BJ (cell line): ENCODE results near the gene CCNK. TPM values are rescaled to one million over a fixed set of nuclear protein-coding genes. Genes with fewer than 3 reads are reported as not detected.
A peak's percentile ranks its signal among the peaks of the same experiment; 100 is the strongest.

ENCODE experiments used
- CTCF ChIA-PET: fragments of 350-600 bp; formaldehyde crosslinking; extraction: SDS; loops from one replicate; lab custom pipeline; 2021; ENCODE audit warnings: antibody characterized with exemption, inconsistent platforms; lab: Yijun Ruan, JAX
- POLR2A ChIA-PET: fragments of 300-600 bp; sonication (Branson Sonifier 250); formaldehyde crosslinking; extraction: SDS; loops from one replicate; lab custom pipeline; 2021; ENCODE audit warnings: antibody characterized with exemption; lab: Charles Lee
- DNase-seq: peaks from one replicate; pipeline ENCODE4 v3.0.0-alpha.2; 2011; ENCODE audit warnings: low read depth
- H3K27me3 ChIP-seq: 2 replicates; pipeline ENCODE4 v1.6.0; 2011; ENCODE audit warnings: low read length; ENCODE audit not compliant: control insufficient read depth, insufficient read depth
- H3K36me3 ChIP-seq: 2 replicates; pipeline ENCODE4 v1.5.1; 2011; ENCODE audit warnings: low read length; ENCODE audit not compliant: control insufficient read depth, insufficient read depth
- H3K4me3 ChIP-seq: 2 replicates; pipeline ENCODE4 v1.5.1; 2011; ENCODE audit warnings: low read depth, mild to moderate bottlenecking, control low read depth, low read length
- polyA plus RNA-seq: library from polyadenylated mRNA; depleted of rRNA; stranded (reverse); fragments of >200 nt; gene quantifications from 2 replicates; pipeline ENCODE4 v1.2.3, GENCODE V29; 2011
- TF ChIP-seq, protein P1 (sequence below): IDR thresholded peaks from 2 replicates; pipeline ENCODE4 v1.5.1; 2011; ENCODE audit warnings: low read depth, mild to moderate bottlenecking, control low read depth, inconsistent platforms, low read length, moderate library complexity; ENCODE audit not compliant: insufficient read depth

The CCNK gene
- polyA plus RNA-seq, 1 experiment: 11.0 TPM

DNA sequence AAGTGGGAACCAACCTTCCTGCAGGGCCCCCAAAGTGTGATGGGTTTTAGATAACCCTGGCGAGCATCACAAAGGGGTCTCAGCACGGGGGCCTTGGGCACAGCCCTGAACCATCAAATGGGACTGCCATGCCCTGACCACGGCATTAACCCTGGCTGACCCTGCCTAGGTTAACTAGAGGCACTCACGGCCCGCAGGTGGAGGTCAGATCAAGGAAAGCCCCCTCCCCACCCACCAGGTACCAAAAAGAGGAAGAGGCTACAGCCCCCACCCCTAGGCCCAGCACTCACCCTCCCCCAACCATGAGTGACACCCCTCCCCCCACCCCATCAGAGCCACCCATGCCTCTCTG, 42.5 kb downstream of the CCNK start:
- ChIA-PET CTCF (interaction anchor here (0.8 to 6.0 kb wide), 10 partner anchors 14 to 120 kb away, joined by 3 to 49 read pairs (median 4); partner anchors contain the start of gene CCDC85C), POLR2A (no interaction called here)
- DNase-seq: no peak
- Histone ChIP-seq H3K36me3 (no peaks in the 10 kb centered on the region; the same call in 1 of the 2 replicates), H3K4me3 (no peak overlapping the region), H3K27me3 (no peaks in the 10 kb centered on the region)
- TF ChIP-seq, protein P1, sequence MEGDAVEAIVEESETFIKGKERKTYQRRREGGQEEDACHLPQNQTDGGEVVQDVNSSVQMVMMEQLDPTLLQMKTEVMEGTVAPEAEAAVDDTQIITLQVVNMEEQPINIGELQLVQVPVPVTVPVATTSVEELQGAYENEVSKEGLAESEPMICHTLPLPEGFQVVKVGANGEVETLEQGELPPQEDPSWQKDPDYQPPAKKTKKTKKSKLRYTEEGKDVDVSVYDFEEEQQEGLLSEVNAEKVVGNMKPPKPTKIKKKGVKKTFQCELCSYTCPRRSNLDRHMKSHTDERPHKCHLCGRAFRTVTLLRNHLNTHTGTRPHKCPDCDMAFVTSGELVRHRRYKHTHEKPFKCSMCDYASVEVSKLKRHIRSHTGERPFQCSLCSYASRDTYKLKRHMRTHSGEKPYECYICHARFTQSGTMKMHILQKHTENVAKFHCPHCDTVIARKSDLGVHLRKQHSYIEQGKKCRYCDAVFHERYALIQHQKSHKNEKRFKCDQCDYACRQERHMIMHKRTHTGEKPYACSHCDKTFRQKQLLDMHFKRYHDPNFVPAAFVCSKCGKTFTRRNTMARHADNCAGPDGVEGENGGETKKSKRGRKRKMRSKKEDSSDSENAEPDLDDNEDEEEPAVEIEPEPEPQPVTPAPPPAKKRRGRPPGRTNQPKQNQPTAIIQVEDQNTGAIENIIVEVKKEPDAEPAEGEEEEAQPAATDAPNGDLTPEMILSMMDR: no peak

DNA sequence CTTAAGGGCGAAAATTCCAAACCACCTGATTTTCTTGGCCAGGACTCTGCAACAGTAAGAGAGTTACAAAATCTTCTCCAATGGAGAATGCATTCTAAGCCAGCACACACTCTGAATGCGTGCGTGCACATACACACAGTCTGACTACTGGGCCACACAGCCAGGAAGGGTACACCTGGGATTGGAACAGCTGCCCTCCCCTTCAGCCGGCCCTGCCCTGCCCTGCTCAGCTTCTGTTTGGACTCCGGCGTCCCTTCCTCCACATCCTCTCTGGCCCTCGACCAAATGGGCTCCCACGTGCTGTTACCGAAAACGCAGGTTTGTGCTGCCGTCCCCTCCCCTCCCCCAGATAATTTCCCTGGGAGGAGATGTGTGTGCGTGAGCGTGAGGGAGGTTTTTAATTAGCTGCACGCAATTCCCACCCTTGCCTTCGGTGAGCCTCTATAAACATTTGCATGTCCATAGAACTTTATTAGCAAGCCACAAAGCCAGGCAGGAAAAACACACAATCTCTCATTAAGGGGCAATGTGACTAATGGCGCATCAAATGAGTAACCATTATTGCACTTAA, 43.0 kb downstream of the CCNK start:
- DNase-seq: no peak
- ChIA-PET CTCF (interaction anchor here (0.7 to 6.0 kb wide), 11 partner anchors 14 to 112 kb away, joined by 3 to 49 read pairs (median 4); partner anchors contain the start of gene CCDC85C), POLR2A (no interaction called here)
- no peak overlapping the region for H3K4me3 ChIP-seq
- H3K36me3 ChIP-seq: no peaks in the 10 kb centered on the region; the same call in 1 of the 2 replicates
- TF ChIP-seq, protein P1: no peak
- H3K27me3 ChIP-seq: no peaks in the 10 kb centered on the region

- TF ChIP-seq, protein P1: peak; percentile 59
- DNase-seq: no peak
- no peaks in the 10 kb centered on the region; the same call in 1 of the 2 replicates for H3K36me3 ChIP-seq
- ChIA-PET POLR2A (no interaction called here), CTCF (interaction anchor here (0.7 to 6.0 kb wide), 8 partner anchors 49 to 102 kb away, joined by 3 to 49 read pairs (median 5); partner anchors contain the start of gene CCDC85C)
- H3K4me3 ChIP-seq: no peak overlapping the region
- no peaks in the 10 kb centered on the region for H3K27me3 ChIP-seq
Observed at GRCh38 chr14:99524804-99525698, 43.8 kb downstream of the CCNK start.

GRCh38 chr14:99525699-99526080, 44.5 kb downstream of the CCNK start:
- ChIA-PET CTCF (interaction anchor here (0.7 to 6.0 kb wide), 7 partner anchors 30 to 105 kb away, joined by 3 to 49 read pairs (median 5); no protein-coding TSS in a partner anchor), POLR2A (no interaction called here)
- no peak for DNase-seq
- TF ChIP-seq, protein P1: no peak
- no peaks in the 10 kb centered on the region; the same call in 1 of the 2 replicates for H3K36me3 ChIP-seq
- H3K4me3 ChIP-seq: no peak overlapping the region
- H3K27me3 ChIP-seq: no peaks in the 10 kb centered on the region

DNA sequence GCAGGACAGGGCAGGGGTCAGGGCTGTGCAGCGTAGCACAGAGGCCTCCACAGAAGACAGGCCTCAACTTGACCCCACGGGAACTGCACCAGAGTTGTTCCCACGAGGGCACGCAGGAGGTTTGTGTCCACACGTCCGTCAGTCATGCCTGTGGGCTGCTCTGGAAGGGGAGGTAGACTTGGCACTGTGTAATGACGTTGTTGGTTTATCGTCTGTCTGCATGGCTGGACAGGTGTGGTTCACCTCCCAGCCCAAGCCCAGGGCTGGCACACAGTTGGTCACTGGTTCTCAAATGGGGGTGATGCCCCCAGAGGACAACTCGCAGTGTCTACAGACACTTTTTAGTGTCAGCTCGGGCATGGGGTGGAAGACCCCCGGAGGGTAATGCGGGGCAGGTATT, 45.8 kb downstream of the CCNK start:
- H3K27me3 ChIP-seq: no peaks in the 10 kb centered on the region
- ChIA-PET POLR2A (no interaction called here), CTCF (interaction anchor here (0.6 to 6.0 kb wide), 6 partner anchors 29 to 176 kb away, joined by 3 to 49 read pairs (median 4); no protein-coding TSS in a partner anchor)
- no peaks in the 10 kb centered on the region for H3K36me3 ChIP-seq
- no peak overlapping the region for H3K4me3 ChIP-seq
- DNase-seq: no peak
- TF ChIP-seq, protein P1: no peak
